Motor neuron (in vitro differentiated cells): ENCODE measurements around the gene MINDY3. TPM values are rescaled to one million over a fixed set of nuclear protein-coding genes. Genes with fewer than 3 reads are reported as not detected.
"Not testable (repeated sequence)": the region's sequence is repeated elsewhere in the genome, so short reads cannot be mapped to it uniquely, and the experiment has no call there.

ENCODE experiments used
- ATAC-seq, 8 experiments: fragments of 200-7000 bp; cut with Tn5 transposase; replicated peaks in 6 of 8; 2 replicates each; pipeline ENCODE4 v1.8.0; 2021; ENCODE audit warnings: mild to moderate bottlenecking in 8 of 8, moderate library complexity in 8 of 8
- H3K27ac ChIP-seq, 2 donors: fragments of 250-450 bp; sonication (Bioruptor Pico); 2 replicates each; pipeline ENCODE4 v1.9.0; 2021; ENCODE audit warnings: antibody characterized with exemption in 2 of 2, mild to moderate bottlenecking in 2 of 2, moderate library complexity in 1 of 2
- H3K4me1 ChIP-seq, 2 donors: fragments of 250-450 bp; sonication (Bioruptor Pico); replicated peaks in 1 of 2; 2 replicates each; pipeline ENCODE4 v1.6.1; 2021; ENCODE audit warnings: antibody characterized with exemption in 2 of 2, mild to moderate bottlenecking in 2 of 2, moderate library complexity in 1 of 2
- H3K4me3 ChIP-seq, 5 donors: fragments of 250-450 bp; sonication (Bioruptor Pico); 2 replicates each; pipeline ENCODE4 v1.9.0; 2021; ENCODE audit warnings: antibody characterized with exemption in 5 of 5, mild to moderate bottlenecking in 5 of 5, moderate library complexity in 4 of 5
- WGBS, 10 experiments: fragments of 450-650 bp; shearing (Covaris generic); methylation state at CpG; one replicate each; pipeline ENCODE4 v1.0.0; 2022; 5-methylcytosine and 5-hydroxymethylcytosine counted together
- in situ Hi-C, 9 experiments: fragments of 400-800 bp; cut with MboI; loops; one replicate each; pipeline ENCODE4 v1.15.0; 2021; ENCODE audit warnings: low sequenced_read_pairs in 9 of 9, low pct_unique_long_range_greater_than_20kb in 2 of 9; ENCODE audit not compliant: unreplicated experiment in 9 of 9
- total RNA-seq, 8 experiments: library from RNA; unstranded; fragments of 300-600 nt; gene quantifications; 2 replicates each; pipeline versions ENCODE4 v1.2.3 to v1.2.4, GENCODE V29; 2022

MINDY3 gene
- total RNA-seq, 8 experiments from 2014 or later = 29.1 to 63.4 (median 44.9) TPM

DNA sequence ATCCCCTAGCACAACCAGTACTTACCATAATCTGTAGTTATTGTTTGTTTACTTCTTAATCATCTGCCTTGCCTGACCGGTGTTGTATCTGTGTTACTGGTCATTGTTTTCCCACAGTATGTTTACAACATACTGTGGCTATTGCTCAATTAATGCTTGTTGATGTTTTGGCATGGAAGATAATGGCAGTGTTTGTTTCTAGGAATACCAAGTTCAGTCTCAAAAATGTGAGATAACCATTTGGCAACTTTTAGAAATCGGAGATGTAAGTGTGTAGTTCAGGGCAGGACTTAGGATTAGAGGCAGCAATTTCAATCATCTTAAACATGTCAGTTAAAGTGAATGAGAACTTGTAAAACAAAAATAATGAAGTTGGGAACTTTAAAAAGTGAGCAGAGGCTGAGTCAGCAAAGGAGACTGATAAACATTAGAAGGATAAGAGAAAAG lies 8.2 kb downstream of the MINDY3 start:
- Histone ChIP-seq H3K4me3 (no peak overlapping the region), H3K4me1 (no peaks in the 10 kb centered on the region), H3K27ac (no peak overlapping the region)
- in situ Hi-C loops = no loop called here
- 67 to 100% (median 94%) methylated on average over 1 to 2 of the region's 2 CpGs; no CpG with 5 or more reads in 1 of the 10 experiments for WGBS, 10 experiments
- ATAC-seq = no peak

- H3K27ac ChIP-seq, H3K4me3 ChIP-seq, ATAC-seq, H3K4me1 ChIP-seq, in situ Hi-C loops: not testable (repeated sequence)
- 94 to 100% (median 96%) methylated on average over 2 to 8 of the region's 9 CpGs for WGBS, 10 experiments
Measured at GRCh38 chr10:15850337-15850978, 9.8 kb downstream of the MINDY3 start.

DNA sequence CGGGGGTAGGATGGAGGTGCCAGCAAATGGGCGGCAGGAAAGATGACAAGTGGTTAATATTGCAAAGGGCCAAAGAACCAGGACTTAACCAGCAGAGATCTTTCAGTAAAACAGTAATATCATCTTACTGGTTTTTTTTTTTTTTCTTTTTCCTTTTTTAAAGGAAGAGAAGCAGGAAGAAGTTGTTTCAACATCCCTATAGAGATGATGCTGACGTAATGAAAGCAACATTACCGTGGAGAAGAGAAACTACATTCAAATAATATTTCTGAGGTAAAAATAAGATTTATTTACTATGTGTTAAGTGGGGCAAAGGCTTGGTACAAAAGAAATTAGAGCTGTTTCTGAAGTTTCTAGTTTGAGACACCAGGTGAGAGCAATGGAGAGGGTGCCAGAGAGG lies 11.0 kb downstream of the MINDY3 start:
- no peaks in the 10 kb centered on the region for H3K4me1 ChIP-seq
- no peak overlapping the region for H3K27ac ChIP-seq
- WGBS, 10 experiments = 80 to 100% (median 93%) methylated on average over 1 to 4 of the region's 4 CpGs
- no peak overlapping the region for H3K4me3 ChIP-seq
- in situ Hi-C loops = no loop called here
- ATAC-seq = no peak

- 88 to 100% (median 96%) methylated on average over 2 to 4 of the region's 4 CpGs; no CpG with 5 or more reads in 1 of the 10 experiments for WGBS, 10 experiments
- Histone ChIP-seq H3K4me3 (no peak overlapping the region), H3K27ac (no peak overlapping the region), H3K4me1 (no peaks in the 10 kb centered on the region)
- ATAC-seq = no peak
- in situ Hi-C loops = no loop called here
Measured at GRCh38 chr10:15847481-15847880, 12.8 kb downstream of the MINDY3 start.

GRCh38 chr10:15844517-15844916 lies 15.8 kb downstream of the MINDY3 start:
- Histone ChIP-seq H3K4me1 (no peaks in the 10 kb centered on the region), H3K27ac (no peak overlapping the region), H3K4me3 (no peak overlapping the region)
- no peak for ATAC-seq
- in situ Hi-C loops = no loop called here

GRCh38 chr10:15843695-15844094 lies 16.6 kb downstream of the MINDY3 start:
- in situ Hi-C loops = no loop called here
- 60 to 100% (median 93%) methylated on average over 1 to 4 of the region's 4 CpGs; no CpG with 5 or more reads in 1 of the 10 experiments for WGBS, 10 experiments
- no peak for ATAC-seq

GRCh38 chr10:15842556-15843169 lies 17.6 kb downstream of the MINDY3 start:
- Histone ChIP-seq H3K4me1 (no peaks in the 10 kb centered on the region), H3K27ac (no peak overlapping the region), H3K4me3 (no peak overlapping the region)
- in situ Hi-C loops = no loop called here
- ATAC-seq = peak in 3 of 8 experiments; percentile 95 to 99 (median 99)
- 0 to 86% (median 67%) methylated on average over 2 to 3 of the region's 3 CpGs; no CpG with 5 or more reads in 1 of the 10 experiments for WGBS, 10 experiments

More at GRCh38 chr10:15843695-15844094, 16.6 kb downstream of the MINDY3 start:
- Histone ChIP-seq H3K4me3 (no peak overlapping the region), H3K27ac (no peak overlapping the region), H3K4me1 (no peaks in the 10 kb centered on the region)

DNA sequence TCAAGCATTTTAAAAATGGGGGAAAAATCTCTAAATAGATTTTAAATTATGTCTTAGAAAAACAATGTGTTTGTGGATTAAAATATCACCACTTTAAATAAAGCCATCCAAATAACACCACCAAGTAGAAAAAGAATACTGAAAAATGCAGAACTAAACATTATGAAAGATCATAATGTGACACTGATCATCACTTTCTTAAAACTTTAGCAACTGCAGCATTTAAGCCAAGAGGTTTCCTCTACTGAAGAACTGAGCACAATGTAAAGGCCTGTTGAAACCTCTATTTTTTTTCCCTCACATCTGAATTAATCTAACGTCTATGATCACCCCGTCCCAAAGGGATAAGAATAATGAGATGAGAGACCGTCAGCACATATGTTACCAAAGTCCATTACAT lies 18.6 kb downstream of the MINDY3 start:
- ATAC-seq = no peak
- Histone ChIP-seq H3K4me1 (no peaks in the 10 kb centered on the region), H3K27ac (no peak overlapping the region), H3K4me3 (no peak overlapping the region)
- in situ Hi-C loops = no loop called here
- 51 to 100% (median 69%) methylated on average over 2 to 3 of the region's 3 CpGs for WGBS, 10 experiments

DNA sequence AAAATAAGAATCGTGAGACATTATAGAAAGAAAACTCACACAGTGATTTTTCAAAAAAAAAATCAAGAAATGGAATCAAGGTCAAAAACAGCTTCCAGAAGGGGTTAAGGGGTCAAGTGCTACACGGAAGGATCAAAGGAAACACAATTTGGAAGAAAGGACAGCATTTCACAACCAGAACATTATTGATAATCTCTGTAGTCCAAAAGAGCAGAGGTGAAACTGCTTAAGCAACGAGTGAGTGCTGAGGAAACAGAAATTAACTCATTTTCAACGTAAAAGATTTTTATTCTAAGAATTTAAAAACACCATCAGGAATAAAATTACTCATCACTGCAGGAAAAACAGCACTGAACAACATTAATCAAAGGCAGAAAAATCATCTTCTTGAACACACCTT lies 23.5 kb downstream of the MINDY3 start:
- in situ Hi-C loops = no loop called here
- Histone ChIP-seq H3K4me1 (no peaks in the 10 kb centered on the region), H3K27ac (no peak overlapping the region), H3K4me3 (no peak overlapping the region)
- 50 to 88% (median 70%) methylated on average over 1 to 4 of the region's 4 CpGs for WGBS, 10 experiments
- no peak for ATAC-seq

GRCh38 chr10:15829495-15829894 lies 30.8 kb downstream of the MINDY3 start:
- Histone ChIP-seq H3K27ac (no peak overlapping the region), H3K4me3 (no peak overlapping the region), H3K4me1 (no peaks in the 10 kb centered on the region)
- WGBS, 10 experiments = 39 to 100% (median 83%) methylated on average over 1 to 4 of the region's 4 CpGs
- ATAC-seq = no peak
- in situ Hi-C loops = loop anchor here in 1 of 9 experiments (10.0 kb wide), 1 partner anchor 395 kb away; no protein-coding TSS in a partner anchor

DNA sequence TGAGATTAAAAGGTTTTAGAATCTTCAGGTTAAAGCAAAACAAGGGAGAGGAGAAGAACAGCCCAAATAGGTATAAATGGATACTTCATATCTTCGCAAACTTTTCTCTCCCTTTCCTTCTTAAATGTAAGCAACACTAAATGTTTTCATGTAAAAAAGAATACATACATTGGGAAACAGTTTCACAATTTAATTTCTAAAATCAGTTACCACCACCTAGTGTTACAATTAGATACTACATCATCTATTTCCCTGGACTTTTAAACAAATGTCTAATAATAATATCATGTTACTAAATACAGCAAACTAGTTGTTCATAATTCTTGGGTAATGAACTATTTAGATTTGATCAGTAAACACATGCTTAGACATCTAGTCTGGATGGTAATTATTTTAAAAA lies 35.8 kb downstream of the MINDY3 start:
- no peak for ATAC-seq
- 8 to 100% (median 92%) methylated on average over 1 of the region's 1 CpG; no CpG with 5 or more reads in 1 of the 10 experiments for WGBS, 10 experiments
- Histone ChIP-seq H3K27ac (no peak overlapping the region), H3K4me1 (no peaks in the 10 kb centered on the region), H3K4me3 (no peak overlapping the region)
- in situ Hi-C loops = loop anchor here in 2 of 9 experiments (10.0 to 25.0 kb wide), 2 partner anchors 237 to 390 kb away; no protein-coding TSS in a partner anchor

DNA sequence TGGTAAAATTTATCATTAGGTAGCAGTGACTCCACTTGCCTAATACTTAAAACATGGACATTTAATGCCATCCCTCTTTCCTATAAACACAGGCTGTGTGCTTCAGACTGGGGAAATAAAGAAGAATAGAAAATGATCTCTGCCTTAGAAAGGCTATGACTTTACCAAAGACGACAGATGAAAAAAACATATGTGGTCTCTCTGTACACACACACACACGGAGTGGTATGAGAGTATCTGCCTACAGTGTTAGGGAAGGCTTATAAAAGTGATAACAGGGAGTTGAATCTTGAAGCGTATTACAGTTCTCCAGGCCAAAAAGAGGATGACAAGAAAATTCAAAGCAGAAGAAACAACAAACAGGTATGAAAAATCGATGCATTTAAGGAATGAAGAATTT lies 38.2 kb downstream of the MINDY3 start:
- no peak overlapping the region for H3K27ac ChIP-seq
- ATAC-seq = no peak
- H3K4me3 ChIP-seq = no peak overlapping the region
- in situ Hi-C loops = loop anchor here in 2 of 9 experiments (10.0 to 25.0 kb wide), 2 partner anchors 235 to 387 kb away; no protein-coding TSS in a partner anchor
- 65 to 100% (median 88%) methylated on average over 2 to 4 of the region's 4 CpGs for WGBS, 10 experiments
- H3K4me1 ChIP-seq = no peaks in the 10 kb centered on the region

DNA sequence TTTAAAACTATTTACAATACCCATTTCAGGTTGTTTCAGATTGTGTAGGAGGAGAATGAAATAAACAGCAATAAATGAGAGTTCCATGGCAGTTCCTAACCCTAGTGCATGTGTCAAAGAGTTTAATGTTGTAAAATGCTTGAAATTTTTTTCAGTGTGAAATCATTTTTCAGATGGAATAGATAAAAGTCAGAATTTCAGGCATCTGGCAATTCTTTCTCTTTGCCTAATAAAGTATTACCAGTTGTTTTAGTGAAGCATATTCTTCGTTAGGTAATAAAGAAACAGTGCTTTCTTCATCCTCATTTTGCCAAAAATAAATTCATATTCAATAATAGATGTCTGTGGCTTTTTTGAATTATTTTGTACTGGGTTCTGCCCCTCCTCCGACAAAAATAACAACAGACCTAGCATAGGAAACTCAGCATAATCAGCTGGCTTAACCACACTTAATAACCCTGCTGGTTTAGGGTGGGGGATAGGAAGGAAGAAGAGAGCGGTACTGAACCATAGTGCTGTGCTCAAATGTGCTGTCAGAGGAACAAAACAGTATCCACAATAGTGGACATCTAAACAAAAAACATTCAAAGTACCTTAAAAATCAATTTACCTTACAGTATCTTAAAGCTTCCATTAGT lies 39.1 kb downstream of the MINDY3 start:
- Histone ChIP-seq H3K4me3 (no peak overlapping the region), H3K4me1 (no peaks in the 10 kb centered on the region), H3K27ac (no peak overlapping the region)
- ATAC-seq = no peak
- 34 to 100% (median 91%) methylated on average over 1 to 3 of the region's 3 CpGs for WGBS, 10 experiments
- in situ Hi-C loops = loop anchor here in 2 of 9 experiments (10.0 to 25.0 kb wide), 2 partner anchors 234 to 386 kb away; no protein-coding TSS in a partner anchor
